Suprapubic skin (tissue), 4 donors: ENCODE data around the gene ANKRD39.

Source experiments
- EP300 ChIP-seq: sonication (generic); formaldehyde crosslinking; IDR thresholded peaks from one replicate; pipeline ENCODE4 v1.6.1; 2017; ENCODE audit warnings: antibody characterized with exemption
- POLR2A ChIP-seq, 2 donors: fragments of 450-650 bp; IDR thresholded peaks; one replicate each; pipeline ENCODE4 v1.6.1; 2017; ENCODE audit warnings: antibody characterized with exemption in 2 of 2, mild to moderate bottlenecking in 2 of 2, moderate library complexity in 2 of 2
- POLR2AphosphoS5 ChIP-seq, 3 donors: sonication (generic); formaldehyde crosslinking; IDR thresholded peaks; one replicate each; pipeline ENCODE4 v1.6.1; 2017; ENCODE audit warnings: antibody characterized with exemption in 3 of 3
- TF ChIP-seq, protein P1 (sequence below), 2 donors: fragments of 200-600 bp in 1 of 2; fragments of 450-650 bp in 1 of 2; sonication (generic) in 1 of 2; IDR thresholded peaks; one replicate each; pipeline ENCODE4 v1.5.1; 2016 to 2019; ENCODE audit warnings: antibody characterized with exemption in 2 of 2, mild to moderate bottlenecking in 1 of 2, moderate library complexity in 1 of 2

DNA sequence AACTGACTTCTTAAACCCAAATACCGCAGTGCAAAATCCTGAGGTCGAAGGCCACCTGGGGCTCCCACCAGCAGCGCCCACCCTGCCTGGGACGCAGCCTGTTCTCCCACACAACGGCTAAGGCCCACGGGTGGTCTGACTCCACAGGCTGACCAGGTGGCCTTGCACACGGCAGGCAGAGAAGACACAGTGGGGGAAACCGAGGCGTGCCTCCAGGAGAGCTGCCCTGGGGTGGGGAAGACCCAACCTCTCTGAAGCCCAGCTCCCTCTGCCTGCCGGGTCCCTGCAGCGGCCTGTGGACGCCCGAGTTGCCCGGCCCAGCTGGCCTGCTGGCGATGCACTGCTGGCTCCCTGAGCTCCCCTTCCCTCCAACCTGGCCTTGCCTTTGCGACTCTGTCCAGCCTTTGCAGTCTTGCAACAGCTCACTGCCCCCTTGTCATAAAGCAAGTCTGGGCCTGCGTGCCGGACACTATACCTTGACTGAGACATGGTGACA lies 21.8 kb upstream of the ANKRD39 start:
- TF ChIP-seq, protein P1, sequence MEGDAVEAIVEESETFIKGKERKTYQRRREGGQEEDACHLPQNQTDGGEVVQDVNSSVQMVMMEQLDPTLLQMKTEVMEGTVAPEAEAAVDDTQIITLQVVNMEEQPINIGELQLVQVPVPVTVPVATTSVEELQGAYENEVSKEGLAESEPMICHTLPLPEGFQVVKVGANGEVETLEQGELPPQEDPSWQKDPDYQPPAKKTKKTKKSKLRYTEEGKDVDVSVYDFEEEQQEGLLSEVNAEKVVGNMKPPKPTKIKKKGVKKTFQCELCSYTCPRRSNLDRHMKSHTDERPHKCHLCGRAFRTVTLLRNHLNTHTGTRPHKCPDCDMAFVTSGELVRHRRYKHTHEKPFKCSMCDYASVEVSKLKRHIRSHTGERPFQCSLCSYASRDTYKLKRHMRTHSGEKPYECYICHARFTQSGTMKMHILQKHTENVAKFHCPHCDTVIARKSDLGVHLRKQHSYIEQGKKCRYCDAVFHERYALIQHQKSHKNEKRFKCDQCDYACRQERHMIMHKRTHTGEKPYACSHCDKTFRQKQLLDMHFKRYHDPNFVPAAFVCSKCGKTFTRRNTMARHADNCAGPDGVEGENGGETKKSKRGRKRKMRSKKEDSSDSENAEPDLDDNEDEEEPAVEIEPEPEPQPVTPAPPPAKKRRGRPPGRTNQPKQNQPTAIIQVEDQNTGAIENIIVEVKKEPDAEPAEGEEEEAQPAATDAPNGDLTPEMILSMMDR (IDR thresholded peaks at IDR 0.05) = no peak
- no peak for TF ChIP-seq POLR2A (IDR thresholded peaks at IDR 0.05)
- TF ChIP-seq EP300 = no peak
- TF ChIP-seq POLR2AphosphoS5 (IDR thresholded peaks at IDR 0.05) = no peak
